Right atrium auricular region (tissue), 2 donors: ENCODE measurements around the gene KLHL8. TPM values are rescaled to one million over a fixed set of nuclear protein-coding genes. Genes with fewer than 3 reads are reported as not detected.

Experiments
- DNase-seq: peaks from one replicate; pipeline ENCODE4 v3.0.0-alpha.2; 2019; ENCODE audit warnings: low spot score
- H3K27ac ChIP-seq, 2 donors: fragments of 200-600 bp; sonication (generic); 1 replicate in 1 of 2; 2 replicates in 1 of 2; pipeline ENCODE4 v1.5.1; 2016 to 2019
- H3K27me3 ChIP-seq, 2 donors: fragments of 200-600 bp; sonication (generic); one replicate each; pipeline versions ENCODE4 v1.5.1 to v1.6.0; 2017 to 2019
- H3K36me3 ChIP-seq: fragments of 200-600 bp; sonication (generic); one replicate; pipeline ENCODE4 v1.5.1; 2016
- H3K4me1 ChIP-seq, 2 donors: fragments of 200-600 bp; sonication (generic); one replicate each; pipeline versions ENCODE4 v1.5.1 to v1.6.0; 2017 to 2019
- H3K4me3 ChIP-seq, 2 donors: fragments of 200-600 bp; sonication (generic); 1 replicate in 1 of 2; 2 replicates in 1 of 2; pipeline ENCODE4 v1.5.1; 2017 to 2019; ENCODE audit warnings: mild to moderate bottlenecking in 1 of 2, moderate library complexity in 1 of 2
- H3K9me3 ChIP-seq, 2 donors: fragments of 200-600 bp; sonication (generic); one replicate each; pipeline ENCODE4 v1.5.1; 2019
- total RNA-seq, 2 donors: library from RNA; depleted of rRNA; stranded (reverse); fragments of >200 nt; gene quantifications; one replicate each; pipeline ENCODE4 v1.1.0, GENCODE V29; 2016
- TF ChIP-seq, protein P1 (sequence below), 2 donors: fragments of 200-600 bp; sonication (generic); IDR thresholded peaks; one replicate each; pipeline ENCODE4 v1.5.1; 2019; ENCODE audit warnings: antibody characterized with exemption in 2 of 2

The KLHL8 gene
- total RNA-seq, 2 donors from 2014 or later, result 5.9 to 6.9 TPM

DNA sequence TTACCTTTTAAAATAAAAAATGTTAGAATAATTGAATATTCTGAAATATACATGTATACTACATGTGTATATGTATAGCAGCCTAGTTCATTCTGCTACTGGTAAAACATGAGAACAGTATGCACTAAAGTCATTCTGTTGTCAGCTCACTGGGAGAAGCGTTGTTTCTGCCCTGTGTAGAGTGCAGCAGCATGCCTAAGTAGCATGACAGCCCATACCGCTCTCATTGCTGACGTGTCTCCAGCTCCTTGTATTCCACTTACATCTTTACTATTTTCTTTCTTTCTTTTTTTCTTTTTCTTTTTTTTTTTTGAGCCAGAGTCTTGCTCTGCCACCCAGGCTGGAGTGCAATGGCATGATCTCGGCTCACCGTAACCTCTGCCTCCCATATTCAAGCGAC lies 90.7 kb downstream of the KLHL8 start:
- Histone ChIP-seq H3K4me3 (no peak overlapping the region), H3K27ac (no peak overlapping the region), H3K4me1 (peaks cover 0 to 15% of the 10 kb centered on the region in 2 donors), H3K9me3 (no peaks in the 10 kb centered on the region), H3K27me3 (no peaks in the 10 kb centered on the region), H3K36me3 (peaks cover 86% of the 10 kb centered on the region)
- no peak for DNase-seq
- TF ChIP-seq, protein P1, sequence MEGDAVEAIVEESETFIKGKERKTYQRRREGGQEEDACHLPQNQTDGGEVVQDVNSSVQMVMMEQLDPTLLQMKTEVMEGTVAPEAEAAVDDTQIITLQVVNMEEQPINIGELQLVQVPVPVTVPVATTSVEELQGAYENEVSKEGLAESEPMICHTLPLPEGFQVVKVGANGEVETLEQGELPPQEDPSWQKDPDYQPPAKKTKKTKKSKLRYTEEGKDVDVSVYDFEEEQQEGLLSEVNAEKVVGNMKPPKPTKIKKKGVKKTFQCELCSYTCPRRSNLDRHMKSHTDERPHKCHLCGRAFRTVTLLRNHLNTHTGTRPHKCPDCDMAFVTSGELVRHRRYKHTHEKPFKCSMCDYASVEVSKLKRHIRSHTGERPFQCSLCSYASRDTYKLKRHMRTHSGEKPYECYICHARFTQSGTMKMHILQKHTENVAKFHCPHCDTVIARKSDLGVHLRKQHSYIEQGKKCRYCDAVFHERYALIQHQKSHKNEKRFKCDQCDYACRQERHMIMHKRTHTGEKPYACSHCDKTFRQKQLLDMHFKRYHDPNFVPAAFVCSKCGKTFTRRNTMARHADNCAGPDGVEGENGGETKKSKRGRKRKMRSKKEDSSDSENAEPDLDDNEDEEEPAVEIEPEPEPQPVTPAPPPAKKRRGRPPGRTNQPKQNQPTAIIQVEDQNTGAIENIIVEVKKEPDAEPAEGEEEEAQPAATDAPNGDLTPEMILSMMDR (IDR thresholded peaks at IDR 0.05), result no peak

DNA sequence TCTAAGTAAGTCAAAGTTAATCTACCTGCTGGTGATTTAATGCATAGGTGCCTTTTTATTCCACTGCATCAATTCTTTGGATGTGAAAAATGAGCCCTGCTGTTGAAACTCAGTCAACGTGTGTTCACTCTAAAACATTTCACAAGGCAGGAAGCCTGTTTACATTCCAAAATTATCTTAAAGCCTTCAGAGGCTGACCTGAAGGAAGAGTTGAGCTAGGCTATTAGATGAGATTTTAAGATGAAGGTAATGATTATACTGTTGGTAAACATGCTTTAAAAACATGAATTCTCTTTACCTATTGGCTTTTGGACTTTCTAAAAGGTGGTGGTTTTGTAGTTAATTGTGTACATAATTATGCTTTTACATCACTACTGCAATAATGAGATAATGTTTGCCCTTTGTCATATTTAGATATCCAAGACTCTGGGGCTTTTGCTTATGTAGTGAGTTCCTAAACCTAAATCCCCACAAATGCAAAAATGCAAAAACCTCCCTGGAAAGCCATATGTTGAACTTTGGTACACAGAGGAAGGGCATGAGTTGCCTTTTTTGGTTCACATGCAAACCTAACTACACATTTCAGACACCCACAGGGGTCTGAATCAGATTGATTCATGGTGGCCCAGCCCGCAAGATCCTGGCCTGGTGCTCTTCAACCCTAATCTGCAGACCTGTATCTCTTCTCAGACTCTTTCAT lies 92.3 kb downstream of the KLHL8 start:
- no peak overlapping the region for H3K27ac ChIP-seq
- DNase-seq, result no peak
- TF ChIP-seq, protein P1 (IDR thresholded peaks at IDR 0.05), result no peak
- H3K9me3 ChIP-seq, result no peaks in the 10 kb centered on the region
- peaks cover 72% of the 10 kb centered on the region for H3K36me3 ChIP-seq
- peaks cover 0 to 8% of the 10 kb centered on the region in 2 donors for H3K4me1 ChIP-seq
- H3K4me3 ChIP-seq, result no peak overlapping the region
- H3K27me3 ChIP-seq, result no peaks in the 10 kb centered on the region

DNA sequence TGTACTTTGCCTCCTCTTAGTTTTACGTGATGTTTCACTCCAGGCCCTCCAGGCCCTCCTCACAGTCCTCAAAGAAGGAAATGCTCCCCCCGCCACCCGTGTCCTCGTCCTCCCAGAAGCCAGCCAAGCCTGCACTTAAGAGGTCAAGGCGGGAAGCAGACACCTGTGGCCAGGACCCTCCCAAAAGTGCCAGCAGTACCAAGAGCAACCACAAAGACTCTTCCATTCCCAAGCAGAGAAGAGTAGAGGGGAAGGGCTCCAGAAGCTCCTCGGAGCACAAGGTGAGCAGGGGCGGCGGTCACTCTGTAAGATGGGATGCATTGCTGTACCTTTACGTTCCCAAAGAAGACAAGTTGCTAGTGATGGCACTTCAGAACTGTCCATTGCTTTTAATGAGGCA lies 94.4 kb downstream of the KLHL8 start:
- Histone ChIP-seq H3K9me3 (no peaks in the 10 kb centered on the region), H3K27ac (no peak overlapping the region), H3K36me3 (peaks cover 52% of the 10 kb centered on the region), H3K4me3 (no peak overlapping the region), H3K27me3 (no peaks in the 10 kb centered on the region), H3K4me1 (peaks cover 0 to 28% of the 10 kb centered on the region in 2 donors)
- no peak for DNase-seq
- TF ChIP-seq, protein P1 (IDR thresholded peaks at IDR 0.05), result no peak

DNA sequence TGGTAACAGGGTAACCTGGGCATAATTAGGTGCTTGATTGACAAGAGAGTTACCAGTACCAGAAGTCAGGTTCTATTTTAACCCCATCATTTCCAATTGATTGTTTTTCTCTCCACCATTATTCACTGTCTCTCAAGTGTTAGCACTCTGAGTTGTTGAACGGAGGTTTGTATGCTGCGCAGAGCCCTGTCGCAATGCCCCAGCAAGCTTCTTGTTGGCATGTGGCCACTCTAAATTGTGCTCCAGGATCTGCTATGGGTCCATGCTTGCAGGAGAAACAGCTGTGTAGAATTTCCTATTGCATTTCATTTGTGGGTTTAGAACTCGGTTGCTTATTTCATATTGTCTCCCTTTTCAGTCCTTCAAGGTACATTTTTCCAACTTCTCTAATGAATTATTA lies 98.2 kb downstream of the KLHL8 start:
- Histone ChIP-seq H3K27me3 (no peaks in the 10 kb centered on the region), H3K27ac (peak overlapping the region; percentile 79 to 88), H3K4me1 (peaks cover 0 to 57% of the 10 kb centered on the region in 2 donors), H3K4me3 (no peak overlapping the region), H3K9me3 (no peaks in the 10 kb centered on the region), H3K36me3 (peaks cover 26% of the 10 kb centered on the region)
- no peak for DNase-seq
- TF ChIP-seq, protein P1 (IDR thresholded peaks at IDR 0.05), result no peak

DNA sequence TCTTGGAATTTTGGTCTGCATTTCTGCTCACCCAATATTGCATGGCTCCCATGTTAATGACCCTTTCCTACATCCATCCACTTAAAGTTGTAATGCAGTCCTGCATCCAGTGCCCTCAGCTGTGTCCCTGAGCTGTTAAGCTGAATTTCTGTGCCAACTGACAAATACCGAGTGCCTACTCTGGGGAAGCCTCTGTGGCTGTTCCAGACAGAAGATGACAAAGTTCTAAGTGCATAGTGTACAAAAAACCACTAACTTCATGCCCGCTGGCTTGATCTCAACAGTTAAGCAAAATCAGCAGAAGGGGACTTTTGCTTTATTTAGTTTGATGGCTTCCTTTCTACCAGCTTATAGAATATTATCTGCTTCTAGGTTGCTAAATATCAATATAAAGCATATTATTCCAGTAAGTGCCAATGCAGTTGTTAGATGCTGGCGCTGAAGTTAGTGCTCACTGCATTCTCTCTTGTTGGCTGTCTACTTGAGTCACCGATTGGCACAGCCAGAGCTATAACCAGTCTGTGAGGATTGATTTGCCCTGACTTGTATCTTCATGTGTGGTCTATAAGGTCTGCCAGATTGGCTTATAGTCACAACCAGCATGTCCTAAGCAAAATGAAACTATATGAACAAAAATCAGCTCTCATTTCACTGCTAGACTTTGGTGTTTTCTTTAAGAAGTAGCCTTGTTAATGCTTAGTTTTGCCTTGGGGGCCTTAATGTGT lies 98.9 kb downstream of the KLHL8 start:
- H3K4me1 ChIP-seq, result peaks cover 0 to 64% of the 10 kb centered on the region in 2 donors

More for the DNA sequence above, 98.9 kb downstream of the KLHL8 start:
- TF ChIP-seq, protein P1 (IDR thresholded peaks at IDR 0.05), result no peak
- peak overlapping the region; percentile 79 to 88 for H3K27ac ChIP-seq
- DNase-seq, result no peak
- H3K4me3 ChIP-seq, result no peak overlapping the region
- H3K9me3 ChIP-seq, result no peaks in the 10 kb centered on the region
- peaks cover 18% of the 10 kb centered on the region for H3K36me3 ChIP-seq
- H3K27me3 ChIP-seq, result no peaks in the 10 kb centered on the region
